Breast epithelium (tissue), 3 donors: Measurements from ENCODE around the gene EML1.

ENCODE experiments used
- CTCF ChIP-seq, 3 donors: fragments of 450-650 bp; IDR thresholded peaks; one replicate each; pipeline ENCODE4 v1.5.1; 2016 to 2017; ENCODE audit warnings: antibody characterized with exemption in 3 of 3, mild to moderate bottlenecking in 3 of 3, moderate library complexity in 3 of 3
- POLR2A ChIP-seq: fragments of 450-650 bp; IDR thresholded peaks from one replicate; pipeline ENCODE4 v1.6.1; 2016; ENCODE audit warnings: antibody characterized with exemption, mild to moderate bottlenecking, moderate library complexity

GRCh38 chr14:99781853-99782610 is 11.2 kb upstream of the EML1 start:
- no peak for TF ChIP-seq CTCF (IDR thresholded peaks at IDR 0.05)
- no peak for TF ChIP-seq POLR2A
